HEK293 (cell line): ENCODE results near the gene FBXL7.

Experiments used
- CTCF ChIA-PET: fragments of 350-600 bp; formaldehyde crosslinking; extraction: SDS; loops from one replicate; lab custom pipeline; 2021; ENCODE audit warnings: antibody characterized with exemption; lab: Yijun Ruan, JAX
- POLR2A ChIA-PET: fragments of 300-600 bp; formaldehyde crosslinking; extraction: SDS; loops from one replicate; lab custom pipeline; 2020; ENCODE audit warnings: antibody characterized with exemption, inconsistent platforms; lab: Yijun Ruan, JAX
- H3K27ac ChIP-seq: fragments of 200-500 bp; sonication (Bioruptor generic); 2 replicates; pipeline ENCODE4 v1.5.1; 2014; ENCODE audit warnings: low read depth, low read length, control low read depth, inconsistent platforms; ENCODE audit errors: extremely low read depth
- H3K36me3 ChIP-seq, 2 experiments: fragments of 200-500 bp in 1 of 2; sonication (Bioruptor generic) in 1 of 2; 1 replicate in 1 of 2; 2 replicates in 1 of 2; pipeline ENCODE4 v1.5.1; 2014 to 2017; ENCODE audit warnings: inconsistent platforms in 2 of 2, low read length in 2 of 2; ENCODE audit not compliant: control insufficient read depth in 2 of 2, insufficient read depth in 1 of 2
- H3K4me1 ChIP-seq: fragments of 200-500 bp; sonication (Bioruptor generic); 2 replicates; pipeline ENCODE4 v1.5.1; 2014; ENCODE audit warnings: mild to moderate bottlenecking, low read length, inconsistent platforms; ENCODE audit not compliant: control insufficient read depth, insufficient read depth
- H3K4me3 ChIP-seq: 2 replicates; pipeline ENCODE4 v1.5.1; 2011; ENCODE audit warnings: low read depth, mild to moderate bottlenecking, control low read depth, low read length, moderate library complexity
- H3K9me3 ChIP-seq: fragments of 200-500 bp; sonication (Bioruptor generic); 2 replicates; pipeline ENCODE4 v1.5.1; 2014; ENCODE audit warnings: low read depth, low read length, inconsistent platforms; ENCODE audit not compliant: control insufficient read depth, insufficient read depth
- MYNN ChIP-seq: fragments of 450-650 bp; formaldehyde crosslinking; IDR thresholded peaks from 2 replicates; pipeline ENCODE4 v1.5.1; 2016; ENCODE audit warnings: missing biosample characterization, missing genetic modification characterization, borderline replicate concordance
- PRDM1 ChIP-seq: fragments of 450-650 bp; formaldehyde crosslinking; IDR thresholded peaks from 2 replicates; pipeline ENCODE4; 2016; ENCODE audit warnings: missing biosample characterization, missing genetic modification characterization
- ZBTB1 ChIP-seq: fragments of 450-650 bp; formaldehyde crosslinking; IDR thresholded peaks from 2 replicates; pipeline ENCODE4 v1.5.1; 2016; ENCODE audit warnings: missing biosample characterization, missing genetic modification characterization
- ZFP41 ChIP-seq: fragments of 450-650 bp; formaldehyde crosslinking; IDR thresholded peaks from 2 replicates; pipeline ENCODE4 v1.5.1; 2016; ENCODE audit warnings: missing biosample characterization, missing genetic modification characterization, borderline replicate concordance
- ZNF138 ChIP-seq: fragments of 450-650 bp; formaldehyde crosslinking; IDR thresholded peaks from 2 replicates; pipeline ENCODE4 v1.5.1; 2016; ENCODE audit warnings: missing biosample characterization, missing genetic modification characterization, borderline replicate concordance
- ZNF175 ChIP-seq: fragments of 450-650 bp; formaldehyde crosslinking; IDR thresholded peaks from 2 replicates; pipeline ENCODE4 v1.5.1; 2016; ENCODE audit warnings: missing biosample characterization, missing genetic modification characterization
- ZNF292 ChIP-seq: fragments of 450-650 bp; formaldehyde crosslinking; IDR thresholded peaks from 2 replicates; pipeline ENCODE4 v1.5.1; 2016; ENCODE audit warnings: low read depth, missing biosample characterization, missing genetic modification characterization, borderline replicate concordance
- ZNF311 ChIP-seq: fragments of 450-650 bp; formaldehyde crosslinking; IDR thresholded peaks from 2 replicates; pipeline ENCODE4 v1.5.1; 2017; ENCODE audit warnings: missing biosample characterization, missing genetic modification characterization, borderline replicate concordance
- ZNF510 ChIP-seq: fragments of 450-650 bp; formaldehyde crosslinking; IDR thresholded peaks from 2 replicates; pipeline ENCODE4 v1.5.1; 2018; ENCODE audit warnings: mild to moderate bottlenecking, missing genetic modification characterization, missing biosample characterization; ENCODE audit not compliant: insufficient replicate concordance
- ZNF514 ChIP-seq: fragments of 450-650 bp; formaldehyde crosslinking; IDR thresholded peaks from 2 replicates; pipeline ENCODE4 v1.5.1; 2016; ENCODE audit warnings: missing biosample characterization, missing genetic modification characterization
- ZNF521 ChIP-seq: fragments of 450-650 bp; formaldehyde crosslinking; IDR thresholded peaks from 2 replicates; pipeline ENCODE4 v1.5.1; 2017; ENCODE audit warnings: missing biosample characterization, mild to moderate bottlenecking, missing genetic modification characterization
- ZNF548 ChIP-seq: fragments of 450-650 bp; formaldehyde crosslinking; IDR thresholded peaks from 2 replicates; pipeline ENCODE4 v1.5.1; 2016; ENCODE audit warnings: missing biosample characterization, missing genetic modification characterization
- ZNF670 ChIP-seq: fragments of 450-650 bp; formaldehyde crosslinking; IDR thresholded peaks from 2 replicates; pipeline ENCODE4 v1.5.1; 2016; ENCODE audit warnings: missing biosample characterization, missing genetic modification characterization, low read depth
- ZNF76 ChIP-seq: fragments of 450-650 bp; formaldehyde crosslinking; IDR thresholded peaks from 2 replicates; pipeline ENCODE4; 2016; ENCODE audit warnings: low read depth, missing biosample characterization, missing genetic modification characterization, borderline replicate concordance
- TF ChIP-seq, protein P1 (sequence below): sonication (generic); formaldehyde crosslinking; IDR thresholded peaks from 2 replicates; pipeline ENCODE4 v1.8.1; 2022; ENCODE audit warnings: mild to moderate bottlenecking, moderate library complexity, missing genetic modification reagents
- TF ChIP-seq, protein P2 (sequence below): fragments of 450-650 bp; formaldehyde crosslinking; IDR thresholded peaks from 2 replicates; pipeline ENCODE4 v1.5.1; 2016; ENCODE audit warnings: missing biosample characterization, missing genetic modification characterization
- TF ChIP-seq, protein P3 (sequence below): fragments of 450-650 bp; formaldehyde crosslinking; IDR thresholded peaks from 2 replicates; pipeline ENCODE4 v1.5.1; 2016; ENCODE audit warnings: missing biosample characterization, missing genetic modification characterization, low read depth
- TF ChIP-seq, protein P4 (sequence below): IDR thresholded peaks from 2 replicates; pipeline ENCODE4 v1.6.1; 2011; ENCODE audit warnings: mild to moderate bottlenecking, low read depth, low read length, borderline replicate concordance
- TF ChIP-seq, protein P5 (sequence below): fragments of 450-650 bp; formaldehyde crosslinking; IDR thresholded peaks from 2 replicates; pipeline ENCODE4 v1.5.1; 2016; ENCODE audit warnings: missing biosample characterization, missing genetic modification characterization

Gene FBXL7

DNA sequence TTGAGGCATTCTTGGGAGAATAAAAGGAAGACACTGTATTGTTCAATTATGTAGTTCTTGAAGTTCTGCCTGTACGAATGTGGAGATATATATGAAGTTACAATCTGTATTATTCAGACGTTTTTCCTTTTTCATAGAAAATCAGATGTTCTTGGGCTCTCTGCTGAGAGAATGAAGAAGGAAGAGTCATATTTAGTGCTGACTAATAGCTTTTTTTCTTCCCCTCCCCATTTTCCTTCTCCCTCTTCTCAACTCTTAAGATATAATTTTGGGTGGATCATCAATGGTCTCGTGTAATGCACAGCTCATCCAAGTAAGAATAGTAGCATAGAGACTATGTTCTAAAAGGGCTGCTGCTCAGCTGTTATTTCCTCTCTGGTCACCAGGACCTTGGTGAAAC, 23.0 kb upstream of the FBXL7 start:
- H3K4me3 ChIP-seq = no peak overlapping the region
- H3K4me1 ChIP-seq = no peaks in the 10 kb centered on the region
- POLR2A ChIA-PET = no interaction called here
- H3K27ac ChIP-seq = no peak overlapping the region
- no peaks in the 10 kb centered on the region for H3K9me3 ChIP-seq
- CTCF ChIA-PET = no interaction called here
- H3K36me3 ChIP-seq = no peaks in the 10 kb centered on the region
- TF ChIP-seq, protein P1, sequence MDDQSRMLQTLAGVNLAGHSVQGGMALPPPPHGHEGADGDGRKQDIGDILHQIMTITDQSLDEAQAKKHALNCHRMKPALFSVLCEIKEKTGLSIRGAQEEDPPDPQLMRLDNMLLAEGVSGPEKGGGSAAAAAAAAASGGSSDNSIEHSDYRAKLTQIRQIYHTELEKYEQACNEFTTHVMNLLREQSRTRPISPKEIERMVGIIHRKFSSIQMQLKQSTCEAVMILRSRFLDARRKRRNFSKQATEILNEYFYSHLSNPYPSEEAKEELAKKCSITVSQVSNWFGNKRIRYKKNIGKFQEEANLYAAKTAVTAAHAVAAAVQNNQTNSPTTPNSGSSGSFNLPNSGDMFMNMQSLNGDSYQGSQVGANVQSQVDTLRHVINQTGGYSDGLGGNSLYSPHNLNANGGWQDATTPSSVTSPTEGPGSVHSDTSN (CRISPR knock-in tag) = no peak
- no peak for TF ChIP-seq ZNF76 (tag by site-specific recombination)

DNA sequence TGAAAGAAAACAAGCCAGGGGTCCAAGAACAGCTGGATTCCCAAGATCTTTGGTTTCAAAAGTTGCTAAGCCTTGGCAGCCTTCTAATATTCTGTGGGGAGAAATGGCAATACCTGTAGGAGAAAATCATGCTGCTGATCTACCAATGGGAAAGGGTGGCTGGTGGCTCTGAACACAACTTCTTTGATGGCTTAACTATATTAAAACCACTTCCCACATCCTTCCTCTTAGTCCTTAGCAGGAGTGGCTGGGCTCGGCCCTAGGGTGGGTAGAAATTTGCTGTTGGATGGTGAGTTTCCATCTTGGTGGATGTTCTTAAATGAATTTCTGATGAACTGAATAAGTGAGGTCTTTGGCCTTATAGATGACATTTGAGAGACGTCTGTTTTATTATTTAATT, 19.5 kb upstream of the FBXL7 start:
- Histone ChIP-seq H3K36me3 (no peaks in the 10 kb centered on the region), H3K4me3 (no peak overlapping the region), H3K27ac (no peak overlapping the region), H3K9me3 (no peaks in the 10 kb centered on the region)
- CTCF ChIA-PET = no interaction called here
- no peak for TF ChIP-seq ZNF510 (tag by site-specific recombination)
- TF ChIP-seq, protein P2, sequence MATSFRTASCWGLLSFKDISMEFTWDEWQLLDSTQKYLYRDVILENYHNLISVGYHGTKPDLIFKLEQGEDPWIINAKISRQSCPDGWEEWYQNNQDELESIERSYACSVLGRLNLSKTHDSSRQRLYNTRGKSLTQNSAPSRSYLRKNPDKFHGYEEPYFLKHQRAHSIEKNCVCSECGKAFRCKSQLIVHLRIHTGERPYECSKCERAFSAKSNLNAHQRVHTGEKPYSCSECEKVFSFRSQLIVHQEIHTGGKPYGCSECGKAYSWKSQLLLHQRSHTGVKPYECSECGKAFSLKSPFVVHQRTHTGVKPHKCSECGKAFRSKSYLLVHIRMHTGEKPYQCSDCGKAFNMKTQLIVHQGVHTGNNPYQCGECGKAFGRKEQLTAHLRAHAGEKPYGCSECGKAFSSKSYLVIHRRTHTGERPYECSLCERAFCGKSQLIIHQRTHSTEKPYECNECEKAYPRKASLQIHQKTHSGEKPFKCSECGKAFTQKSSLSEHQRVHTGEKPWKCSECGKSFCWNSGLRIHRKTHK (tag by site-specific recombination) = no peak
- TF ChIP-seq ZNF514 (tag by site-specific recombination) = no peak
- TF ChIP-seq, protein P3, sequence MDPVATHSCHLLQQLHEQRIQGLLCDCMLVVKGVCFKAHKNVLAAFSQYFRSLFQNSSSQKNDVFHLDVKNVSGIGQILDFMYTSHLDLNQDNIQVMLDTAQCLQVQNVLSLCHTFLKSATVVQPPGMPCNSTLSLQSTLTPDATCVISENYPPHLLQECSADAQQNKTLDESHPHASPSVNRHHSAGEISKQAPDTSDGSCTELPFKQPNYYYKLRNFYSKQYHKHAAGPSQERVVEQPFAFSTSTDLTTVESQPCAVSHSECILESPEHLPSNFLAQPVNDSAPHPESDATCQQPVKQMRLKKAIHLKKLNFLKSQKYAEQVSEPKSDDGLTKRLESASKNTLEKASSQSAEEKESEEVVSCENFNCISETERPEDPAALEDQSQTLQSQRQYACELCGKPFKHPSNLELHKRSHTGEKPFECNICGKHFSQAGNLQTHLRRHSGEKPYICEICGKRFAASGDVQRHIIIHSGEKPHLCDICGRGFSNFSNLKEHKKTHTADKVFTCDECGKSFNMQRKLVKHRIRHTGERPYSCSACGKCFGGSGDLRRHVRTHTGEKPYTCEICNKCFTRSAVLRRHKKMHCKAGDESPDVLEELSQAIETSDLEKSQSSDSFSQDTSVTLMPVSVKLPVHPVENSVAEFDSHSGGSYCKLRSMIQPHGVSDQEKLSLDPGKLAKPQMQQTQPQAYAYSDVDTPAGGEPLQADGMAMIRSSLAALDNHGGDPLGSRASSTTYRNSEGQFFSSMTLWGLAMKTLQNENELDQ (tag by site-specific recombination) = no peak
- TF ChIP-seq ZNF670 (tag by site-specific recombination) = no peak
- TF ChIP-seq MYNN (tag by site-specific recombination) = no peak
- no peak for TF ChIP-seq ZNF175 (tag by site-specific recombination)
- TF ChIP-seq ZNF138 (tag by site-specific recombination) = no peak
- TF ChIP-seq, protein P4, sequence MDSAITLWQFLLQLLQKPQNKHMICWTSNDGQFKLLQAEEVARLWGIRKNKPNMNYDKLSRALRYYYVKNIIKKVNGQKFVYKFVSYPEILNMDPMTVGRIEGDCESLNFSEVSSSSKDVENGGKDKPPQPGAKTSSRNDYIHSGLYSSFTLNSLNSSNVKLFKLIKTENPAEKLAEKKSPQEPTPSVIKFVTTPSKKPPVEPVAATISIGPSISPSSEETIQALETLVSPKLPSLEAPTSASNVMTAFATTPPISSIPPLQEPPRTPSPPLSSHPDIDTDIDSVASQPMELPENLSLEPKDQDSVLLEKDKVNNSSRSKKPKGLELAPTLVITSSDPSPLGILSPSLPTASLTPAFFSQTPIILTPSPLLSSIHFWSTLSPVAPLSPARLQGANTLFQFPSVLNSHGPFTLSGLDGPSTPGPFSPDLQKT = no peak
- TF ChIP-seq ZNF521 (tag by site-specific recombination) = no peak
- TF ChIP-seq, all 188 proteins: peak for 0
- POLR2A ChIA-PET = no interaction called here
- no peaks in the 10 kb centered on the region for H3K4me1 ChIP-seq

DNA sequence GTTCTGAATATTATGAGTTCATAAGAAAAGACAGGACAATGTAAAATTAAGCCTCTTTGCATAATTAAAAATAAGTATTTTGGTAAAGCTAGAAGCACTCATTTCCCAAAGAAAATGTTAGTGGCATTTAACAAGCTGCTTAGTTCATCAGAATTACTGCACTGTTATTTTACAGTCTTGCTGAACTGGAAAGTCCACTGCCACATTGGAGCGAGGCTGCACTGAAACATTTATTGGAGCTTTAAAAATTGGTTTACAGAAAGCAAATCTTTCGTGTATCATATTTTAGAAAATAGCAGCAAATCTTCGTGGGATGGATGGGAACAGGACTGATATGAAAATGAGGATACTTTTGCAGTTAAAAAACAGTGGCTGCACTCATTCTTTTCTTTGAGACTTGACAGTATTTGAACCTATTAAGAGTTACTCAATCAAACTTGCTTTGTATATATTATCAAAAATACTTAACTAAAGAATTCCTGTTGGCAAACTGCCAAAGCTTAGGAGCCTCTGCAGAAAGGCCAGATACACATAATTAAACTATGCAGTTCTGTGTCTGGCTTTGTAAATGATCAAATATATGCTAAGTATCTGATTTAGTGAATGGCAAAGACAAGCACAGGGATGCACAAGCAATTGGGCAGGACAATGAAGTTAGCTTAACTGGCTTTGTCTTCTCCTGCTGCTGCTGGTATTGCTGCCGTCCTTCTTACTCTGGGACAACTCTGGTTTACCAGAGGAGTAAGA, 16.5 kb upstream of the FBXL7 start:
- TF ChIP-seq ZNF292 (tag by site-specific recombination) = no peak
- TF ChIP-seq ZNF311 (tag by site-specific recombination) = no peak
- TF ChIP-seq, protein P5, sequence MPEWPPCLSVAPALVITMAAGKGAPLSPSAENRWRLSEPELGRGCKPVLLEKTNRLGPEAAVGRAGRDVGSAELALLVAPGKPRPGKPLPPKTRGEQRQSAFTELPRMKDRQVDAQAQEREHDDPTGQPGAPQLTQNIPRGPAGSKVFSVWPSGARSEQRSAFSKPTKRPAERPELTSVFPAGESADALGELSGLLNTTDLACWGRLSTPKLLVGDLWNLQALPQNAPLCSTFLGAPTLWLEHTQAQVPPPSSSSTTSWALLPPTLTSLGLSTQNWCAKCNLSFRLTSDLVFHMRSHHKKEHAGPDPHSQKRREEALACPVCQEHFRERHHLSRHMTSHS (tag by site-specific recombination) = no peak
- no peak for TF ChIP-seq ZNF548 (tag by site-specific recombination)
- no peak for TF ChIP-seq ZFP41 (tag by site-specific recombination)
- TF ChIP-seq ZBTB1 (tag by site-specific recombination) = no peak
- no peak for TF ChIP-seq PRDM1 (tag by site-specific recombination)
- ChIA-PET POLR2A (no interaction called here), CTCF (interaction anchor here (0.6 to 0.8 kb wide), 2 partner anchors 242 to 510 kb away, joined by 3 to 4 read pairs; no protein-coding TSS in a partner anchor)
- H3K4me3 ChIP-seq = no peak overlapping the region
- H3K36me3 ChIP-seq = no peaks in the 10 kb centered on the region
- no peaks in the 10 kb centered on the region for H3K9me3 ChIP-seq
- no peak overlapping the region for H3K27ac ChIP-seq
- H3K4me1 ChIP-seq = no peaks in the 10 kb centered on the region
